Hematopoietic multipotent progenitor cell treated with erythropoietin and hydrocortisone succinate and interleukin-3 and kit ligand, for 15 days (in vitro differentiated cells): ENCODE measurements around the gene IFIT1B.
"Not testable (repeated sequence)": the region's sequence is repeated elsewhere in the genome, so short reads cannot be mapped to it uniquely, and the experiment has no call there.

Experiments used
- DNase-seq: peaks from one replicate; pipeline ENCODE4 v3.0.0-alpha.2; 2015; ENCODE audit warnings: low spot score

Gene IFIT1B

GRCh38 chr10:89382757-89383156 lies 4.9 kb downstream of the IFIT1B start:
- no peak for DNase-seq

- no peak for DNase-seq
Measured at GRCh38 chr10:89384474-89385340, 6.9 kb downstream of the IFIT1B start.

DNA sequence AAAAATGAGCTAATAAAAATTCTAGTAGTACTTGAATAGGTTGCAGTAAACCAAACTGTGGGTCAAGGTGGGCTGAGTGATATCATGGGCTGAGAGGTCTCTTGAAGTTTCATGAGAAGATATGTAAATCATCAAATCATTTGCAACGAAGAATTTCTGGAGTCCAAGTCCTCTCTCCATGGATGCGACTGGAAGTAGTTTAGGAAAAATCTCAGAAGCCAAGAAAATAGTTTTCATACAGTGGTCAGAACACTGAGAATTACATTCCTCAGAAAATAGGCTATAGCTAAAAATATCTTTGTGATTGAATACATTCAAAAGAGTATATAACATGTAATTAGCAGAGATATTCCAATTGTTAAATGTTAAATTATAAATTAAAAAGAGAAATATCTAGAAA lies 10.9 kb downstream of the IFIT1B start:
- no peak for DNase-seq

- DNase-seq, result peak; percentile 47
Measured at GRCh38 chr10:89389254-89389653, 11.4 kb downstream of the IFIT1B start.

GRCh38 chr10:89390476-89391225 lies 12.8 kb downstream of the IFIT1B start:
- peak; percentile 66 for DNase-seq

DNA sequence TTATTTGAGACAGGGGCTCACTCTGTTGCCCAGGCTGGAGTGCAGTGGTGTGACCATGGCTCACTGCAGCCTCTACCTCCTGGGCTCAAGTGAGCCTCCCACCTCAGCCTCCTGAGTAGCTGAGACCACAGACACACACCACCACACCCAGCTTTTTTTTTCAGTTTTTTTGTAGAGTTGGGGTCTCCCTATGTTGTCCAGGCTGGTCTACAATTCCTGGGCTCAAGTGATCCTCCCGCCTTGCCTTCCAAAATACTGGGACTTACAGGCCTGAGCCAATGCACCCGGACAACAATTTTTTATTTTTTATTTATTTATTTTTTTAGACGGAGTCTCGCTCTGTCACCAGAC lies 13.3 kb downstream of the IFIT1B start:
- not testable (repeated sequence) for DNase-seq

GRCh38 chr10:89391907-89392756 lies 14.3 kb downstream of the IFIT1B start, which contains the start of gene IFIT1:
TSS of gene IFIT1 (plus strand) at chr10:89392623. CDS start at chr10:89392713, 90 bp downstream.
- DNase-seq, result peak; percentile 78

DNA sequence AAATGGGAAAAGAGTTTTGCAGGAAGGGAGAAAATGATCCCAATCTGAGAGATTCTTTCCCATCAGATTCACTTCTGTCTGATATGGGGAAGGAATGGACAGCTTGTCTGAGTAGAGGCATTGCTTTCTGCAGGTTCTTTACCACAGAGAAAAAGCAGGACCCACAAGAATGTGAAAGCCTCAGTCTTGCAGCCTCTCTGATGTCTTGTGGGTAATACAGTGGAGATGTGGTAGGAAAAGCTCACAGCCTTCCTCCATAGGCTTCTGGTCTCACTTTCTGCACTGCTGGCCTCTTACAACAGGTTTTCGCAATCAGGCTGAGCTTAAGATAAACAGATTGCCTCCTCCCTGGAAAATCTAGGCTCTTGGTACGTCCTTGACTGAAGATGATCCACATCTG lies 15.1 kb downstream of the IFIT1B start:
- no peak for DNase-seq

GRCh38 chr10:89393898-89394297 lies 16.0 kb downstream of the IFIT1B start:
- no peak for DNase-seq

DNA sequence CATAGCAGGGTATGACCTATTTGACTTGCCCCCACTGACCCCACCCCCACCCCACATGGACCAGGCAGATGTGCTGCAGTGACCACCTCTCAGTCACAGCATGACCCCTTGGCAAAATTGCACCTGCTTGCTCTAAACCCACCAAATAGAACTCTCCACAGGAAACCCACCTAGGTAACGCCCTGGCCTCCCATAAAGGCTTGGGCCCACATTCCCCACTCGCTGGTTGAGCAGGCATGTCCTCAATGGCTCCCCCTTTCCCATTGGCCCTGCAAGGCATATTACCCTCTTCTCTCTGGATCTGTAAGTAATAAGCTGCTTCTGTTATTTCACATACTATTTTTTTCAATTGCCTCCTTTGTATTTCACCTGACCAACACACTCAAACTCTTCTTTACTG lies 17.3 kb downstream of the IFIT1B start:
- DNase-seq, result no peak

- no peak for DNase-seq
Measured at GRCh38 chr10:89398003-89398749, 20.3 kb downstream of the IFIT1B start.

- DNase-seq, result no peak
Measured at GRCh38 chr10:89399956-89400355, 22.1 kb downstream of the IFIT1B start.

DNA sequence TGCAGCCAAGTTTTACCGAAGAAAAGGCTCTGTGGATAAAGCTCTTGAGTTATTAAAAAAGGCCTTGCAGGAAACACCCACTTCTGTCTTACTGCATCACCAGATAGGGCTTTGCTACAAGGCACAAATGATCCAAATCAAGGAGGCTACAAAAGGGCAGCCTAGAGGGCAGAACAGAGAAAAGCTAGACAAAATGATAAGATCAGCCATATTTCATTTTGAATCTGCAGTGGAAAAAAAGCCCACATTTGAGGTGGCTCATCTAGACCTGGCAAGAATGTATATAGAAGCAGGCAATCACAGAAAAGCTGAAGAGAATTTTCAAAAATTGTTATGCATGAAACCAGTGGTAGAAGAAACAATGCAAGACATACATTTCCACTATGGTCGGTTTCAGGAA lies 25.2 kb downstream of the IFIT1B start:
- no peak for DNase-seq

DNA sequence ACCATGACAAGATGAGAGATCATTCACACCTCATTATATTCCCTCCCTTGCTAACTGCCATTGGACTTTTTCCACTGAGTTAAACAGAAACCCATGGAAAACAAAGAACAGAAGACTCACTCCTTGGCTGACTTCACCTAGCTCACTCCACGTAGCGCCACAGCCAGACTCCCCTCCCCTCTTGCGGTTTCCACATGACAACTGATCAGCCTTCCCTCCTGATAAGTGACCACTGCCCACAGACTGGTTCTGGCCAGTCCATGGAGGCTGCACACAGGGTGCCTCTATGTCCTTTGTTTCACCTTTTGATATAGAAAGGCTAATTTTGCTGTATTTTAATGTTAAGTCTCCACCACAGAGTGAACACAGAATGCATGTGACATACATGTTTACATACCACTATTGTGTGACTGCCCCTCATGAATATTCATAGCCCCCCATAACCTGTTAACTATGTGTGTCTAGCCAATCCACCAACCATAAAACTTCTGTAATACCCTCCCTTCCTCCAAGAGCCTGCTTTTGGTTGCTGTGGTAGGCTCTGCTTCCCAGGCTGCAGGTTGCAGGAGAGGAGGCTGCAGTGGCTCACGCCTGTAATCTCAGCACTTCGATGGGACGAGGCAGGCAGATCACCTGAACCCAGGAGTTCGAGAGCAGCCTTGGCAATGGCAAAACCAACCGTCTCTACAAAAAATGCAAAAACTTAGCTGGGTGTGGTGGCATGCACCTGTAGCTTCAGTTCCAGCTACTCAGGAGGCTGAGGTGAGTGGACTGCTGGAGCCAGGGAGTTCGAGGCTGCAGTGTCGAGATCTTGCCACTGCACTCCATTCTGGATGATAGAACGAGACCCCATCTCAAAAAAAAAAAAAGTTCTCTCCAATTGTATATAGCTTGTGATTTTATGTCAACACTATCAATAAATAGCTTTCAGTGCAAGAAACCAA lies 26.5 kb downstream of the IFIT1B start:
- no peak for DNase-seq

GRCh38 chr10:89406178-89406577 lies 28.3 kb downstream of the IFIT1B start:
- not testable (repeated sequence) for DNase-seq

DNA sequence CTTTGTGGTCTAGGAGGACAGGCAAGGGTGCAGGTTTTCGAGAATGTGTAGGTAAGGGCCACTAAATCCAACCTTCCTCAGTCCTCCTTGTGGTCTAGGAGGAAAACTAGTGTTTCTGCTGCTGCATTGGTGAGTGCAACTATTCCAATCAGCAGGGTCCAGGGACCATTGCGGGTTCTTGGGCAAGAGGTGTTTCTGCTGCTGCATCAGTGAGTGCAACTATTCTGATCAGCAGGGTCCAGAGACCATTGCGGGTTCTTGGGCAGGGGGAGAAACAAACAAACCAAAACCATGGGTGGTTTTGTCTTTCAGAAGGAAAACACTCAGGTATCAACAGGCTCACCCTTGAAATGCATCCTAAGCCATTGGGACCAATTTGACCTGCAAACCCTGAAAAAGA lies 29.9 kb downstream of the IFIT1B start:
- not testable (repeated sequence) for DNase-seq

GRCh38 chr10:89409282-89409681 lies 31.4 kb downstream of the IFIT1B start:
- DNase-seq, result not testable (repeated sequence)

DNA sequence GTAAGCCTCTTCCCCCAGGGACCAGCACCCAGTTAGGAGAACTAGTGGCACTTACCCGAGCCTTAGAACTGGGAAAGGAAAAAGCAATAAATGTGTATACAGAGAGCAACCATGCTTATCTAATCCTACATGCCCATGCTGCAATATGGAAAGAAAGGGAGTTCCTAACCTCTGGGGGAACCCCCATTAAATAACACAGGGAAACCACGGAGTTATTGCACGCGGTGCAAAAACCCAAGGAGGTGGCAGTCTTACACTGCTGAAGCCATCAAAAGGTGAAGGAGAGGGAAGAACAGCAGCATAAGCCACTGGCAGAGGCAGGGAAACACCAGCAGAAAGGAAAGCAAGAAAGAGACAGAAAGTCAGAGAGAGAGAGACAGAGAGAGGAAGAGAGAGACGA lies 32.7 kb downstream of the IFIT1B start:
- not testable (repeated sequence) for DNase-seq

DNA sequence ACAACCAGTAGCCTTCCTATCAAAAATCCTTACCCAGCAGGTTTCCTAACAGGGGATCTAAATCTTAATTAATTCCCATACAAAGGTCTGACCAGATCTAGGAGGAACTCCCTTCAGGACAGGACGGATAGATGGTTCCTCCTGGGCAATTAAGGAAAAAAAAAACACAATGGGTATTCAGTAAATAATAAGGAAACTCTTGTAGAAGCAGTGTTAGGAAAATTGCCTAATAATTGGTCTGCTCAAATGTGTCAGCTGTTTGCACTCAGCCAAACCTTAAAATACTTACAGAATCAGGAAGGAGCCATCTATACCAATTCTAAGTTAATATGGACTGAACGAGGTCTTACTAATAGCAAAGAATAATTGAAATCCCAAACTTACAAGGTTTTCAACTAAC lies 33.3 kb downstream of the IFIT1B start:
- not testable (repeated sequence) for DNase-seq

DNA sequence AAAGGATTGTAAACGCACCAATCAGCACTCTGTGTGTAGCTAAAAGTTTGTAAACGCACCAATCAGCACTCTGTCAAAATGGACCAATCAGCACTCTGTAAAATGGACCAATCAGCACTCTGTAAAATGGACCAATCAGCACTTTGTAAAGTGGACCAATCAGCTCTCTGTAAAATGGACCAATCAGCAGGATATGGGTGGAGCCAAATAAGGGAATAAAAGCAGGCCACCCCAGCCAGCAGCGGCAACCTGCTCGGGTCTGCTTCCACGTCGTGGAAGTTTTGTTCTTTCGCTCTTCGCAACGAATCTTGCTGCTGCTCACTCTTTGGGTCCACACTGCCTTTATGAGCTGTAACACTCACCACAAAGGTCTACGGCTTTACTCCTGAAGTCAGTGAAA lies 34.4 kb downstream of the IFIT1B start:
- peak; percentile 59 for DNase-seq
